ENCODE data around the gene CBLN3.

Gene CBLN3

DNA sequence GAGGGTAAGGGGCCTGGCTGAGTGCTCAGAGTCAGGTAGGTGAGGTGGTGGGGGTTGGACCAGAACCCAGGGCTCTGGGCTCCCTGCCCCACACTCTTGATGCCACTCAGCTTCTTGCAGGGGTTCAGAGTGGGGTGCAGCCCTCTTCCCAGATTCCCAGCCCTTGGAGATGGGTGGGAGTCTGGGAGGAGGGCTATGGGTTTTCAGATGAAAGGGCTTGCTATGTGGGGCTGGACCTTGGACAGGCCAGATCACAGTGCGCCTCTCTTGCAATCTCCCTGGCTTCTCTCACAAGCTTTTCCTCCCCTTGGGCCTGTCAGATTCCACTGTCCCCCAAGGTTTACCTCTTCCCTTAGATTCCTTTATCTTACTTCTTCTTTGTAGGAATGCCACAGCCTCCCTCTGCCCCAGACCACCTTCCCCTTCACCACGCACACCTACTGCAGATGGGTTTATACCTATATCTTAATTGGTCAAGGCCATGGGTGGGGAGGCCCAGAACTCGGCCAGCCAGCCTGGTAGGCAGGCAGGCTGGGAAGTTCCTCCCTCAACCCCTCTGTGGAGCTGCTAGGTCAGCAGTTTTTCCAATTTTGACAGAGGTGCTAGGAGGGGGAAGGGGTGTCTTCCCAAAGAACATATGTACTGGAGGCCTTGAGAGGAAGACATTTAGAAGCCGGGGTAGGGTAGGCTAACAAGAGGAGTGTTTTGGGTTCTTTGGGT lies 29.3 kb downstream of the CBLN3 start:
- H3K4me3 ChIP-seq (ENCODE audit: low read depth, low read length), result peak overlapping the region; percentile 90
- no peaks in the 10 kb centered on the region for H3K36me3 ChIP-seq (ENCODE audit: insufficient read depth, low read length)
- H3K27me3 ChIP-seq (ENCODE audit: insufficient read depth, low read length), result no peaks in the 10 kb centered on the region
- peaks cover 20% of the 10 kb centered on the region for H3K4me1 ChIP-seq (ENCODE audit: control insufficient read depth, insufficient read depth, low read length, unreplicated experiment)
- no peak overlapping the region for H3K27ac ChIP-seq (ENCODE audit: low read depth, low read length)
- H2AFZ ChIP-seq (ENCODE audit: low read length, unreplicated experiment), result no peak overlapping the region
- H3K79me2 ChIP-seq (ENCODE audit: control insufficient read depth, insufficient read depth, low read length, unreplicated experiment), result no peaks in the 10 kb centered on the region

DNA sequence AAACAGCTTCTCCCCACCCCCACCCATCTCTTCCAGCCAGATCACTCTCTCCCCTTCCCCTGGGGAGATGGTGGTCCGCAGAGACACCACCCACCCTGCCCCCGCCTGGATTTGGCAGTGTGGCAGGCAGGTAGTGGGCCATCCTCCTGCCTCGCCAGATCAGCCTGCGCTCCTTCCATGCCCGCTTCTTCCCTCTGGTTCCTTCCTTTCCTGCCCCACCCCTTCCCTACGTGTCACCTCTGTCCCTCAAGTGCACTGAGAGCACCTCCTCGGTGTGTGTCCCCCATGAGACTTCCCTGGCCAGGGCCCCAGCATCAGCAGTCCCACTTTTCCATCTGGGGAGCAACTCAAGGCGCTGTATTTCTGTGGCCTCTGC lies 30.0 kb downstream of the CBLN3 start:
- Histone ChIP-seq H3K4me3 (ENCODE audit: low read depth, low read length) (peak overlapping the region; percentile 90), H3K79me2 (ENCODE audit: control insufficient read depth, insufficient read depth, low read length, unreplicated experiment) (no peaks in the 10 kb centered on the region), H3K36me3 (ENCODE audit: insufficient read depth, low read length) (no peaks in the 10 kb centered on the region), H3K4me1 (ENCODE audit: control insufficient read depth, insufficient read depth, low read length, unreplicated experiment) (peaks cover 20% of the 10 kb centered on the region), H3K27ac (ENCODE audit: low read depth, low read length) (no peak overlapping the region), H2AFZ (ENCODE audit: low read length, unreplicated experiment) (peak overlapping the region; percentile 74), H3K27me3 (ENCODE audit: insufficient read depth, low read length) (no peaks in the 10 kb centered on the region)

DNA sequence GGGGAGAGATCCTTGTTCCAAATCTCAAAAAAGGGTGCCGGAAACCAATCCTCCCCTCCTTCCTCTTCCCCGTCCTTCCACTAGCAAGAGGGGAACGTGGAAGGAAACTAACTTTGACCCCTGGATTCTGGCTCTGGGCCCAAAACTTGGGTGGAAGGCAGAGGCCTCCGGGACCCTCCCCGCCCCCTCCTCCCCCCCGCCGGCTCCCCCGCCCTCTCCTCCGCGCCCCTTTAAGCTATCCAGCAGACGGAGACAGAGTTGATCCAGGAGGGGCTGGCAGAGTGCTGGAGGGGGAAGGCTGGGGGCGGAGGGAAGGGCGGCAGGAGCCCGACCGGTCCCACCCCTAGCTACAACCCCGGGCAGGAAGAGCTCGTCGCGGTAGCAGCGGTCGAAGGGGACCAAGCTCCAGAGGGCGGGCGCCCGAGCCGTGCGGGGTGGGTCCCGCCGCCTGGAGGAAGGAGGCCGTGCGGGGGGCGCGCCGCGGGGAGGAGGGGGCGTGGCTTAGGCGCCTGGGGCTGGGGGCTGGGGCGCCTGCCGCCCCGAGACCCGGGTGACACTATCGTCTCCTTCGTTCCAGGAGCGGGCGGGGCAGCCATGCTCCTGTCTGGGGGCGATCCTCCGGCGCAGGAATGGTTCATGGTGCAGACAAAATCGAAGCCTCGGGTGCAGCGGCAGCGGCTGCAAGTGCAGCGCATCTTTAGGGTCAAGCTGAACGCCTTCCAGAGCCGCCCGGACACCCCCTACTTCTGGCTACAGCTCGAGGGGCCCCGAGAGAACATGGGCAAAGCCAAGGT lies 30.6 kb downstream of the CBLN3 start, which contains the start of gene NYNRIN:
Gene NYNRIN (plus strand): TSS at position 351 of the 794 bp plus-strand sequence. CDS start 244 bp downstream, at position 595.
- Histone ChIP-seq H3K27me3 (ENCODE audit: insufficient read depth, low read length) (no peaks in the 10 kb centered on the region), H3K27ac (ENCODE audit: low read depth, low read length) (no peak within 1 kb of the TSS), H3K4me3 (ENCODE audit: low read depth, low read length) (peak within 1 kb of the TSS; percentile 90), H2AFZ (ENCODE audit: low read length, unreplicated experiment) (peak within 1 kb of the TSS; percentile 74), H3K36me3 (ENCODE audit: insufficient read depth, low read length) (no peaks in the 10 kb centered on the region), H3K79me2 (ENCODE audit: control insufficient read depth, insufficient read depth, low read length, unreplicated experiment) (no peaks in the 10 kb centered on the region), H3K4me1 (ENCODE audit: control insufficient read depth, insufficient read depth, low read length, unreplicated experiment) (peaks cover 17% of the 10 kb centered on the region)

DNA sequence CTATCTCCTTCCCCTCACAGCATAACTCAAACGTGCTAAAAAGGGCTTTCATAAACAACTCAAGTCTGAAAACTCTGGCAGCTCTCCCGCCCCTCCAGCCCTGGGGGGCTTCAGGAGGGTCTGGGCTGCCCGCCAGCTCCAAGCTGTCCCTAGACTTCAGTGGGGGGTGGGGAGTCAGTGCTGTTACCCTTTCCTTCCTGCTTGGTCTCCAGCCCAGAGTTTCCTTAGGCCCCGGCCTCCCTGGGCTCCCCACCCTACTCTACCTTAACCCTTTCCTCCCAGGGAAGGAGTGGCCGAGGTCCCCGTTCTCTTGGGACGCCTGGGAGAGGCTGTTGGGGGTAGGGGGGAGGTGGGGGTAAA lies 31.2 kb downstream of the CBLN3 start:
- H3K27ac ChIP-seq (ENCODE audit: low read depth, low read length), result no peak overlapping the region

DNA sequence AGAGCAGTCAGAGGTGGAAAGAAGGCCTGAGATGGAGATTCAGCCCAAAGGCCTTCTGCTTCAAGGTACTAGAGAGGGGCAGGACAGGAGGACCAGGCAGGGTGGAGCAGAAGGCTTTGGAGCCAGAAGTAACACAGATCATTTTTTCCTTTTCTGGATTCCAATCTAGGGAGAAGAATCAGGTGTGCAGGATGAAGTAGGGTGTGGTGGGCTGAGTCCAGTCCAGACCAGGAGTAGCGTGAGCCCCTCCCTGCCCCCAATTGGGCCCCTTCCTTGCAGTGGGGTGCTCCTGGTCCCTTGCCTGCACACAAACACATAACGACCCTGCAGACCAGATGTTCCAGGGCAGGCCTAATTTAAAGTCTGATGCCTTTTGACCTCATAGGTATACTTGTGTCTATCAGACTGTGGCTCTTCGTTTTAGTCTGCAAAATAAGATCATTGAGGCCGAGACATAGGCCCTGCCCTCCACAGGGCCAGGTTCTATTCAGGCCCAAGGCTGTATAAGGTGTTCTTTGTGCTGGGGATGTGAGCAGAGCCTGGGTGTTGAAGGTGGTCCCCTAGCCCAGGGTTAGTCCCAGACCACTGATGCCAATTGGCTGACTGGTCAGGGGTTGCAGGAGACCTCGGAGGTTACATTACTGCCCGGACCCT lies 31.7 kb downstream of the CBLN3 start:
- Histone ChIP-seq H3K79me2 (ENCODE audit: control insufficient read depth, insufficient read depth, low read length, unreplicated experiment) (no peaks in the 10 kb centered on the region), H2AFZ (ENCODE audit: low read length, unreplicated experiment) (no peak overlapping the region), H3K36me3 (ENCODE audit: insufficient read depth, low read length) (no peaks in the 10 kb centered on the region), H3K27ac (ENCODE audit: low read depth, low read length) (no peak overlapping the region), H3K4me1 (ENCODE audit: control insufficient read depth, insufficient read depth, low read length, unreplicated experiment) (peaks cover 8% of the 10 kb centered on the region), H3K4me3 (ENCODE audit: low read depth, low read length) (no peak overlapping the region), H3K27me3 (ENCODE audit: insufficient read depth, low read length) (no peaks in the 10 kb centered on the region)

More for the DNA sequence above, 31.2 kb downstream of the CBLN3 start:
- Histone ChIP-seq H3K79me2 (ENCODE audit: control insufficient read depth, insufficient read depth, low read length, unreplicated experiment) (no peaks in the 10 kb centered on the region), H2AFZ (ENCODE audit: low read length, unreplicated experiment) (no peak overlapping the region), H3K36me3 (ENCODE audit: insufficient read depth, low read length) (no peaks in the 10 kb centered on the region), H3K4me1 (ENCODE audit: control insufficient read depth, insufficient read depth, low read length, unreplicated experiment) (peaks cover 11% of the 10 kb centered on the region), H3K4me3 (ENCODE audit: low read depth, low read length) (no peak overlapping the region), H3K27me3 (ENCODE audit: insufficient read depth, low read length) (no peaks in the 10 kb centered on the region)

DNA sequence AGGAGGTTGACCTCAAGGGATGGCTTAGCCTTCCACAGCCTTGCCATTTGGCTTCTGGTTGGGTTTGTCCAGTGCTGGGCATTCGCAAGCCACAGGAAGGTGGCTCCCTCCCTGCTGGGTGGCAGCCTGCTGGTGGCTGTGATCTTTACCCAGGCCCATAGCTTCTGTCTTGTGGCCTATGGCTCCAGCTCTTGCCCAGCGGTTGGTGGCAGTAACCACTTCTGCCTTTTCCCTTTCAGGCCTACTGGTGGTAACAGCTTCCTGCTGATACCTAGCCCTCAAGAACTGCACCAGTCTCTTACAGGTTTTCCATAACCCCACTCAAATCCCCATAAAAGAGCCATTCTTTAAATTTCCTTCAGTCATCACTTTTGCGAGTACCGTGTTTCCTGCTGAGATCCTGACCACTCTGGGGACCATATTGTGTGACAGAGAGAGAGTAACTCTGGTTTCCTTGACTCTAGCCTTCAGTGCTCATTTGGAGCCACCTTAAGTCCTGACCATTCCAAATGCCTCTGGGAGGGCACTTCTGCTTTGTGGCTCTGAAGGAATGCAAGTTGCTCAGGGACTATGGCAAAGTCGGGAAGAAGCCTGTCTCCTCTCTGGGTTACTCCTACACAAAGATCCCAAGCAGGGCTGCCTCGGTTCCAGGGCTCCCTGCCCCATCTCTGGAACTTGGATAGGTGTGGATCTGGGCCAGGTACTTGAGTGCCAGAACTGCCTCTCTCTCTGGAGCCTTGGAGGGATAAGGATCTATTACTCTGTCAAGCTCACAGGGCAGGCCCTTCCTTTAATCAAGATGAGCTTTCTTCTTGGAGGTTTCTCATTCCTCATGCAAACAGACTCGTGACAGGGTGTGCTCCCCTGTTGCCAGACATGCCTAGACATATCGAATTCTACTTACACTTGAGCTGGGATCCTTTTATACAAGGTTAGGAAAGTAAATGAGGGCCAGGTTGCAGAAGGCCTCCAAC lies 33.6 kb downstream of the CBLN3 start:
- Histone ChIP-seq H3K36me3 (ENCODE audit: insufficient read depth, low read length) (no peaks in the 10 kb centered on the region), H3K4me3 (ENCODE audit: low read depth, low read length) (no peak overlapping the region), H3K79me2 (ENCODE audit: control insufficient read depth, insufficient read depth, low read length, unreplicated experiment) (no peaks in the 10 kb centered on the region), H2AFZ (ENCODE audit: low read length, unreplicated experiment) (no peak overlapping the region), H3K27ac (ENCODE audit: low read depth, low read length) (no peak overlapping the region), H3K27me3 (ENCODE audit: insufficient read depth, low read length) (no peaks in the 10 kb centered on the region), H3K4me1 (ENCODE audit: control insufficient read depth, insufficient read depth, low read length, unreplicated experiment) (peaks cover 16% of the 10 kb centered on the region)

DNA sequence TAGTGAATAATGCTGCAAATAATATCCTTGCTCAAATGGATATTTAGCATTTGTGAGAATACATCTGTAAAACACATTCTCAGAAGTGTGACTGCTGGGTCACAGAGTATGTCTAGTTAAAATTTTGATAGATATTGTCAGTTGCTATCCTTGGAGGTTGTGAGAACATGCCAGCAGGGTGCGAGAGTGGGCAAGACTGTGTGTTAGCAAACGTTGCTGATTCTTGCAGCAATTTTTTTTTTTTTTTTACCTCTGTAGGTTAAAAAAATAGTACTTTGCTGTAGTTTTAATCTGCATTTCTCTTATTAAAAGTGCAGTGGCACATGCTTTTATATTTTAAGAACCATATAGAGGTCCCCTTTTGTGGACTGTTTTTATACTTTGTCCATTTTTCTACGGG lies 35.2 kb downstream of the CBLN3 start:
- Histone ChIP-seq H2AFZ (ENCODE audit: low read length, unreplicated experiment) (no peak overlapping the region), H3K36me3 (ENCODE audit: insufficient read depth, low read length) (no peaks in the 10 kb centered on the region), H3K27me3 (ENCODE audit: insufficient read depth, low read length) (no peaks in the 10 kb centered on the region), H3K79me2 (ENCODE audit: control insufficient read depth, insufficient read depth, low read length, unreplicated experiment) (no peaks in the 10 kb centered on the region), H3K4me3 (ENCODE audit: low read depth, low read length) (no peak overlapping the region), H3K4me1 (ENCODE audit: control insufficient read depth, insufficient read depth, low read length, unreplicated experiment) (peaks cover 11% of the 10 kb centered on the region), H3K27ac (ENCODE audit: low read depth, low read length) (no peak overlapping the region)

DNA sequence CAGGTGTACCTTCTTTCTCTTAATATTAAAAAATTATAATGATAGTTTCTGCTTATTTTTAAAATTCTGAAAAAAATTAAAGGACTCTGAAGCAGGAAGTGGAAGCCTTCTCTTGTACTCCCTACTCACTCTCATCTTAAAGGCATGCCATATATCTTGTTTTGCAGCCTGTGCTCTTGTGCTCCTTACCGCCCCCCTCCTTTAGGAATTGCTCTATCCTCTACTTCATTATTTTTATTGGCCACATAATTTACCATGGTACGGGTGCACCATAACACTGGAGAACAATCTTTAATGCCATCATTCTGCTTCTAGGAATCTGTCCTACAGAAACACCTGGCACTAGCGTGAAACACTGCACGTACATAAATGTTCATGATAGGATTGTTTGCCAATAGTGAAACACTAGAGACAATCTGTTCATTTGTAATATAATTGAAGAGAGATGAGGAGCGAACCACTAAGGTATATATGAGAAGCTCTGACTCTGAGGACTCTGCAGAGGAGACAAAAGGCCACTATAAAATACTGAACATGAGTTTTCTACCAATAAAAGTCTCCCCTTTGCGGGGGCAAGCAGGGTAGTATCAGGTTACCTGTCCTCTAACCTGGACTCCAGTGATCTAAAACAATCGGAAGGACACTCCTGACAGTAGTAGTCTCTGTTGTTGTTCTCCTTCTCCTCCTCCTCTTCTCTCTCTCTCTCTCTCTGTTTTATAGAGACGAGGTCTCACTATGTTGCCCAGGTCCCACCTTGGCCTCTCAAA lies 37.0 kb downstream of the CBLN3 start:
- H3K79me2 ChIP-seq (ENCODE audit: control insufficient read depth, insufficient read depth, low read length, unreplicated experiment), result no peaks in the 10 kb centered on the region
- H2AFZ ChIP-seq (ENCODE audit: low read length, unreplicated experiment), result peak overlapping the region; percentile 85
- H3K36me3 ChIP-seq (ENCODE audit: insufficient read depth, low read length), result no peaks in the 10 kb centered on the region
- H3K4me3 ChIP-seq (ENCODE audit: low read depth, low read length), result peak overlapping the region; percentile 12; the same call in 1 of the 2 replicates
- H3K27me3 ChIP-seq (ENCODE audit: insufficient read depth, low read length), result no peaks in the 10 kb centered on the region
- peaks cover 16% of the 10 kb centered on the region for H3K4me1 ChIP-seq (ENCODE audit: control insufficient read depth, insufficient read depth, low read length, unreplicated experiment)
- peak overlapping the region; percentile 63 for H3K27ac ChIP-seq (ENCODE audit: low read depth, low read length)

DNA sequence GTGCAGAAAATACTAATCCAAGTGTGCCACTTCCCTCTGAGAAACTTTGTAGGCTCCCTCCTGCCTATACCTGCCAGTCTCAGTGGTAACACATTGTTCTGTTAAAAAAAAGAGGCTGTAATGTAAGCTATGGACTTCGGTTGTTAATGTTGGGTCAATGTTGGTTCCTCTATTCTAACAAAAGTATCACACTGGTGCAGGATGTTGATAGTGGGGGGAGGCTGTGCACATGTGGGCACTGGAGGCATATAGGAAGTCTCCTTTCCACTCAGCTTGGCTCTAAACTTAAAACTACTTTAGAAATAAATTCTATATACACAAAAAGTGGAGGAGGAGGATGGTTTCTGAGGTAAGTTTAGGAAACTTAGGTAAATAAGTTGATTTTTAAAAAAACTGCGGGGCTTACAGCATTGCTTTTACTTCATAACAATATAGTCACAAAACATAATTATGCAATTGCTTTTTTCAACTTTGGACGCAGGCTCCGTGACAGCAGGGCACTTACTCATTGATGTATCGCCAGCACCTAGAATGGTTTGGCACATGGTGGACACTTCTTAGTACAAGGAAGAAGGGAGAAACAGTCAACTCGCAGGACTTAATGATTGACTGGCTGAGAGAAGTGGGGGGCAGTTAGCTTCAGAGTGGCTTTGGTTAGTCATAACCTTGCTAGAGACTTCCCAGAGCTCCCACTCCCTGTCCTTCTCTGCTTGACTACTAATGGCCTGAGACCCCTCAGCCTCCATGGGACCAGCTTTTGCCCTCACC lies 38.6 kb downstream of the CBLN3 start:
- Histone ChIP-seq H3K27me3 (ENCODE audit: insufficient read depth, low read length) (no peaks in the 10 kb centered on the region), H2AFZ (ENCODE audit: low read length, unreplicated experiment) (no peak overlapping the region), H3K79me2 (ENCODE audit: control insufficient read depth, insufficient read depth, low read length, unreplicated experiment) (no peaks in the 10 kb centered on the region), H3K27ac (ENCODE audit: low read depth, low read length) (no peak overlapping the region), H3K36me3 (ENCODE audit: insufficient read depth, low read length) (no peaks in the 10 kb centered on the region), H3K4me1 (ENCODE audit: control insufficient read depth, insufficient read depth, low read length, unreplicated experiment) (peaks cover 16% of the 10 kb centered on the region), H3K4me3 (ENCODE audit: low read depth, low read length) (no peak overlapping the region)
